Measurements from ENCODE around the gene ABTB2.

The ABTB2 gene

DNA sequence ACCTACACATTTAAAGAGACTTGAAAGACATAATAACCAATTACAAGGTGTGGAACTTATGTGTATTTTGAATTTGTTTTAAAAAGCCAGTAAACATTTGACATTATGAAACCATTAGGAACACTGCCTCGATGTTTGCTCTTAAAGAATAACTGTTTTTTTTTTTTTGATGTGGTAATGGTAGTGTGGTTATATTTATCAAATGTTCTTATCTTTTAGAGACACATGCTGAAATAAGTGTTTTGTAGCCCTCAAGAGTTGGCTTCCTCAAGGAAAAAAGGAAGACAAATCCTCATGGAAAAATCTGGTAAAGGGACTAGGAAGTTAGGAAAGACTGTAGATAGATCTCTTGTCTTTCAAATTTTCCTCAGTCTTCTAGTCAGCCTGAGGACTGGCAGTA, 2.2 kb upstream of the ABTB2 start:
- DNase-seq (ENCODE audit: low read depth): no peak

DNA sequence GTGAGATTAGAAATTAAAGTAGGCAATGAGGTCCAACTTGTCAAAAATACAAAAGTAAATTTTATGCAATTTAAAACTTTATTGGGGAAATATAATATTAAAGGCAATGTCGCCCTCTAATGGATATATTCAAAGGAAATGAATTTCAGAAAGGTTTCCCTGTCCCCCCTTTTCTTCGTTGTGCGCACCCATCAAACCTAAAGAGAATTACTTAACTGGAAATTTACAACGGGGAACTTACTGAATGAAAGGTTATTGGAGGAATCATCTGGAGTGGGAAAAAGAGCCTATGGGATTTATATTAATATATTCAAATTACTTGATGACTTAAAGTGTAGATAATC, 1.7 kb upstream of the ABTB2 start:
- DNase-seq (ENCODE audit: low read depth): no peak

DNA sequence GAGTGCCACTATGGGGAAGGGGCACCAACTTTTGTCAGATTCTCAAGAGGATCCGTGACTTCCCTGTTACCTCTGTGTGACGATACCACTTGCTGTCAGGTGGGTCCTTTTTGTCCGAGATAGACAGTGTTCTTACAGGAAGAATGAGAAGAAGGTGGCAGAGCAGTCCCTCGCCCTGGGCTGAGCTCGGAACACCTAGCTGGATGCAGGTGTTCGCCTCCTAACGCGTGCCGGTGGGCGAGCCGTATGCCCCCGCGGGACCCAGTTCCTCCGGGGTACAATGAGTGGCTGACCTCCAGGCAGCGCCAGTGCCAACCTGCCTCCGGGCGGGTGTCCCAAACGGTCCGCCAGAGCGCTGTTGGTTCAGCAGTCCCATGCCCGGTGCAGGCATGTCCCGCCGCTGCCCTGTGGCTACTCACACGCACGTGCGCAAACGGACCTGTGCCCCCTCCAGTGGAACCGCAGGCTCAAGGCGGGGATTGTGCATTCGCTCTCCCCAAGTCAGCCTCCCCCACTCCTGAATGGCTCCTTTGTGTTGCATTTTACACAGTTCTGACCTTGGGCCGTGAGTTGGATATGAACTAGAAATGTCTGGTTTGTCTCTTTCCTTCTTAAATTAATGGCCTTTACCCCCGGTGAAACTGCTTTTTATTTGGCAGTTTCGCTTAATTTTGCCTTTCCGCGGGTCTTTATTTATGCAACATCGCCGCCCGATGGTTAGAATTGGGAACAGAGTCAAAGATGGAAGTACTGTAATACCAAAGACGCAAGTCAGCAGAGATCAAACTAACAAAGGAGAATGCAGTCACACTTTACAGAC, 1.1 kb upstream of the ABTB2 start:
- DNase-seq (ENCODE audit: low read depth): no peak

DNA sequence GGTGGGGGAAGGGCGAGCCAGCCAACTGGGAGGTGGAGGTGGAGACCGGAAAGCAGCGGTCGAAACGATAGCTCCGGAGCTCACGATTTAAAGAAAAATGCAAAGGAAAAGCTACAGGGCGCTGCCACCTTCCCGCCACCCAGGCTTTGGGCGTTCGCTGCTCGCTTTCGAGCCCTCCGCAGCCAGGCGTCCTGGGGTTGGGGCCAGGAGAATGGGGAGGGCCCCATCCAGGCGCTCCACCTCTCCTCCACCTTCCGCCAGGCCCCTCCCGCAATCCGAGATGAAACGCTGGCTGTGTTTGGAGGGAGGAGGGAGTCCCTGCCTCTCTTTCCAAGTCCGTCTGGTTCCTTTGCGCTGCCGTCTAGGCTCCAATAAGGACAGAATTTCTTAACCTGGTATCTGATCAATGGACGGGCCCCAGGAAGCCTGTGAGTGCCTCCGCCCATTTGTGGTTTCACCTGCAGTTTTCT, 483 bp upstream of the ABTB2 start:
- no peak for DNase-seq (ENCODE audit: low read depth)

DNA sequence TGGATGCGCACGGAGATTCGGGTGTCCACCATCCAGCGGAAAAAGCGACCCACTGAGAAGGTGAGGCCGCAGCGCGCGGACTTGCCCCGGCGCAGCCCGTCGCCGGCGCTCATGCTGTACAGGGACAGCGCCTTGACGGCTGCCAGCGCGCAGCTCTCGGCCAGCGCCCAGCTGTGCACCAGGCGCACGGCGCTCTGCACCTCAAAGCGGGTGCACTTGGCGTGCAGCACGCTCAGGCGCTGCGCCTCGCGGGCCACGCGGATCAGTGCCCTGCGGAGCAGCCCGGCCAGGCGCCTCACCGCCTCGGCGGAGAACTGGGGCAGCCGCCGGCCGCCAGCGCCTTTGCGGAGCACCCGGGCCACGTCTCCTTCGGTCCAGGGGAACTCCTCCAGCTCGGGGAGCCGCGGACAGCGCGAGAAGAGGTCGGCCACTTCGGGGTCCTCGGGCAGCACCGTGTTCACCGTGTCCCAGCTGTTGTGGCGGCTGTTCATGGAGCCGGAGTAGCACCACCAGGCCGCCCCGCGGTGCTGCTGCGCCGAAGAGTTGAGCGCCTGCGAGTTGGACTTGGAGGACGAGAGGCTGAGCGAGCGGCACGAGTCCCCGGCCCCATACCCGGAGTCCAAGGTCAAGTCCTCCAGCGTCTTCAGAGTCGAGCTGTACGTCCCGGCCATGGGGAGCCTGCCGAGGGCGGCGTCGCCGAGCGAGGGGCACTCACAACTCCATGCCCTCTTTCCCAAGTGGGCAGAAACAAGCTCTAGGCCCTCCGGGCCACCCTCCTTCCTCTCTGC, 703 bp downstream of the ABTB2 start:
- DNase-seq (ENCODE audit: low read depth): no peak

DNA sequence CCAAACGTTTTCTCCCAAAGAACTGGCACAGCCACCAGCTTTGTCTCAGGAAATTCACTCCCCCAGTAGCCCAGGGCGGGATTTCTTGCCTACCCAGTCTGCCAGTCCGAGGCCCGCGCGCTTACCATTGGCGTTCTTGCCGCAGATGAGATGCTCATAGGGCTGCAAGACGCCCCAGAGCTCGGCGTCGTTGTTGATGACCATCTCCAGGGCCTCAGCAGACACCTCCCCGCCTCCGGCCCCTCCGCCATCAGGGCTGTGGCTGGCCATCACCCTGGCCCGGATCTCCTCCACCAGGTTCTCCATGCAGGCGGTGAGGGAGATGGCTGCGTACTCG, 1.3 kb downstream of the ABTB2 start:
- DNase-seq (ENCODE audit: low read depth): no peak

DNA sequence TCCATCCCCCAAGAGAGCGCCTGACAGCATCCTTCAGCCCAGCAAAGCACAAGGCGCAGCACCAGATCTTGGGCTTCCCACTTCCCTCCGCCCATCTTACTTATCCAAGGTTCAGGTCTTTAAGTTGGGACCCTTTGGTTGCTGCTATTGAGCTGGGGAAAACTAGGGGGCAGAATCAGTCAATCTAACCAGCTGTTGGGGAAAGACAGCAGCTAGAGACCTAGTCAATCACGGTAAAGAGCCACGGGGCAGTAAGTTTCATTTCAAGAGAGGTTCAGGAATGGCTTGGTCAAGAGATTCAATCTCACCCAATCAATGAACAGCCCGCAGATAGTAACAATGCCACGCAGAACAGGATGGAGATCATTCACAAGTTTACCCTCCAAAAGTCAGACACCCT, 1.7 kb downstream of the ABTB2 start:
- DNase-seq (ENCODE audit: low read depth): no peak

DNA sequence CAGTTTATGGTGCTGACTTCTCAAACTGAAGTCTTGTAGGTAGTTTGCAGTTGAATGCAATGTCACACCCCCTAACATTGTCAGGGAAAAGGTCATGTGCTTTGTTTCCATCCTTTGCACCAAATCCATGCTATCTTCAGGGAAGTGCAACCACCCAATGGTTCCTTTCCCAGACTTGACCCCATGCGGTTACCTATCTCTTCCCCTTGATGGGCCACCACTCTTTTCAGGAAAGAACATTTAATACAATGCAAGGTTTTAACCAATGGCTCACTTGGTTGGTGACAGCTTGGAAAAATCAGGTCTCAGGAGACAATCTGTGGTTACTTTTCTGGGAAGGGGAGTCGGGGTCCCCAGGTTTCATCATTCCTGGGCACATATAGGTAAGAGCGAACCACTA, 2.1 kb downstream of the ABTB2 start:
- DNase-seq (ENCODE audit: low read depth): no peak

DNA sequence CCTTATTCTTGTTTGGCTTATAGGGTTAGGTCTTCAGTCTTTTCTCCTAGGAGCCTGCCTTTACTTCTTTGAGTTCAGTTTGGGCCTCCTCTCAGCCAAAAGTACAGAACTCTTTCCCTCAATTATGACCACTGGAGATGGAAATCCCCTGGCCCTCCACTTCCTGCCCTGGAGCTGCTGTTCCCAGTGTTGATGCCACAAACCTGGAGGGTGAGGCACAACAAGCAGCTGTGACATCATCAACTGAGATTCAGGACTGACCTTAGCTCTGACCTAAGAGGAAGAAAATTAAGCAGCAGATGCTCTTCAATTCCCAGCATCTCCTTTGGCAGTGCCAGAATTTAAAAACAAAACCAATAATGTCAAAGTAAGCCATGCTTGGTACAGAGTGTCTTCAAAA, 3.0 kb downstream of the ABTB2 start:
- no peak for DNase-seq (ENCODE audit: low read depth)

DNA sequence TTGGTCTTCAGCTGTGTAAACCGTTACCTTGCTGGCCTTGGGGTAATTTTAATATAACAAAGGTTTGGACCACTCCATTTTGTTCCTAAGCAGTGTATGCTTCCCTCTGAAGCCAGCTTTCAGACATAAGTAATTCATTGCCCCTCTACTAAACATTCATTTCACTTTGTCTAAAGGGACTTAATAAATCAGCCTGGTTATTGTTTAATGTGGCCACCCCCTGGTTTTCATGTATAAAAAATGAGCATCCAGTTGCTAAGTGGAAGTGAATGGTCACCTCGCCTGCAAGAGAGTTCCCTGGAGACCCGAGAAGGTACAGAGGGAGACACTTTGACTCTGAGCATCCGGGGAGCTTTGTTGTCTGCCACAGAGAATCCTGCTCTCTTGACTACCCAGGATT, 3.9 kb downstream of the ABTB2 start:
- DNase-seq (ENCODE audit: low read depth): no peak

DNA sequence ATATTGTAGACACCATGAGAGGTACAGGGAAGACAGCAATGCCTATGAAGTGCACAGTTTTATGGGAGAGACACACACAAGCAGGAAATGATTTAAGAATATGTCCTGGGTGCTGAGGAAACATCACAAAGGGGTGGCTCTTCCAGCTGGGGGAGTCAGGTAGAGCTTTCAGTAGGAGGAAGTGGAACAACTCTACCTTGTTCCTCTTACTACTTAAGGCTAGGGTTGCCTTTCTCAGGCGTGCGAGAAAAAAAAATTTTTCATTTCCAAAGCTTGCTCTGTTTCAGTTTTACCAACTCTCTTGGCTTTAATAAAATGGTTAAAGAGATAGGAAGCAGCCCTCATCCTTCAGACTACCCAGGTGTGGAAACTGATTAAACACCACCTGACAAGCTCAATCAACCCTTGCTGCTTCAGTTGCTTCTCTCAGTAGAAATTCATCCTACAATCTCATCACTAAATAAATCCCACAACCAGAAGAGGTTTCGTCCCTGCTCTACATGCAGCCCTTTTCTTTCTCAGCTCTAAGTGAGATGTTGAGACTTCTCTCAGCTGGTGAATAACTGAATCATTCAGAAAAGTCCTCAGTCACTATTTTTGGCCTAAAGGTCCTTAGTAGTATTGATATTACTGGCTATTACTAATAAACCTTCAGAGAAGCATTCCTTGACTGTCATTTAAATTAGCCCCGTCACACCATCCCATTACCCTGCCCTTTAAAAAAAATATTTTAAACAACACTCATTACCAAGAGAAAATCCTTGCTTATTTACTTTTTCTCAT, 5.9 kb downstream of the ABTB2 start:
- no peak for DNase-seq (ENCODE audit: low read depth)

DNA sequence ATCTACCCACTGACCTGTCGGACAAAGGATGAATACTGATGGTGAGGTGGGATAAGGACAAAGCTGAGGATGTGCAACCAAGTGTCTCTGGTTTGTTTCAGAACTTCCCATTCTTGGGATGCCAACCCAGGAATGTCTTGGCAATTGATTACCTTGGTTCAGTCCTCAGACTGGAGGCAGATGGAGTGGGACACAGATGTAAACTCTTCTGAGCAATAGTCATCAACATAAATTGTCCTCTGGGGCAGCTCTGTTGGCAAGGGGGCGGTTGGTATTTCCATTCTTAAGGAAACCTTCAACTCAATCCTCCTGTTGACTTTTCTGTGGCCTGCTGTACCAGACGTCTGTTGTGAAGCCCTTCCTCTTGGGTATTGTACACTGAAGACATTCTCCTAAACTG, 6.8 kb downstream of the ABTB2 start:
- no peak for DNase-seq (ENCODE audit: low read depth)

DNA sequence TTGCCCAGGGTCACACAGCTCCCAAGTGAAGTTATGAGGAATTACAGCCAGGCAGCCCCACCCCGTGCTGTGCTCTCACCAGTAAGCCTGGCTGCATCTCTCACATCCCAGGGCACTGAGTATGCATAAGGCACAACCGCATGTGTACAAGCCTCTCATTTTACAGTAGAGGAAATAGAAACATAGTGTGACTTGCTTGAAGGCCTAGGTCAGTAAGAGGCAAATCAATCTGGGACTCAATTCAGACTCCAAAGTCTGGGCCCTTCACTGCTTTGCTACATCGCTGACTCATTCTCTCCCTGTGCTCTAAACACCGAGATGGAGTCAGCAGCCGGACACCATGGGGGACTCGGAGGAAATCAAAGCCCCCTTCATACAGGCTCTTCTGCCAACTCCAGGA, 7.9 kb downstream of the ABTB2 start:
- no peak for DNase-seq (ENCODE audit: low read depth)

DNA sequence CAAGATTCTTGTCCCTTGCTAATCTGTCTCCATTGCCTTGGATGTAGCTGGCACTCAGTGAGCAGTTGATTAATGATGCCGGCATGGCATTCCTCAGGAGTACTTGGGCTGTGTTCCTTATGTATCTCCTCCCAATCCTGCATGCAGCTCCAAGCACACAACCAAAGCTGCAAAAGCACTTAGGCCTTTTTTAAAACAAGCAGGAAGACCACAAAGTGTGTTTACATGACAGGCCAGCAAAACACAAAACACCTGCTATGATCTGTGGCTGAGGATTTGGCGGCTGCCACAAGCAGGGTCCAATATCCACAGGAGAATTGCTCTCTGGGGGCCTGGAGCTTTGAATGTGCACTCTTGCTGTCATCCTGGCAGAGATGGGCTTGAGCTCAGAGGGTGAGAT, 8.9 kb downstream of the ABTB2 start:
- no peak for DNase-seq (ENCODE audit: low read depth)

DNA sequence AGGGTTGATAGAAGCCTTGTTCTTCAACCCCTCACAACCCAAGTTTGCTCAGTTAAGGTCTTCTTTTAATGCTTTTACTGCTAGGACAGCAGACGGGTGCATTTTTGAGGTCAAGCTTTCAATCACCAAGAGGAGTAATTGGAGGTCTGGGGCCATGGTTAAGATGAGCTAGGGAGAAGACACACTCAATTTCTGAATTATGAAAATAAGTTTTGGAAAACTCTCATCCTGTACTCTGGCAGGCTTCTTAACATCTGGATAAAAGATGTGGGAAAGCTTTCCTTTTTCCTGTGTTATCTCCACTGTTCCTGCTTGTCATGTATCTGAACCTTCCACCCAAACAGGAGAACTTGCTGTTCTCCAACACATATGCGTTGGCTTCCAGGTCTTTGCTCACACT, 9.7 kb downstream of the ABTB2 start:
- no peak for DNase-seq (ENCODE audit: low read depth)

DNA sequence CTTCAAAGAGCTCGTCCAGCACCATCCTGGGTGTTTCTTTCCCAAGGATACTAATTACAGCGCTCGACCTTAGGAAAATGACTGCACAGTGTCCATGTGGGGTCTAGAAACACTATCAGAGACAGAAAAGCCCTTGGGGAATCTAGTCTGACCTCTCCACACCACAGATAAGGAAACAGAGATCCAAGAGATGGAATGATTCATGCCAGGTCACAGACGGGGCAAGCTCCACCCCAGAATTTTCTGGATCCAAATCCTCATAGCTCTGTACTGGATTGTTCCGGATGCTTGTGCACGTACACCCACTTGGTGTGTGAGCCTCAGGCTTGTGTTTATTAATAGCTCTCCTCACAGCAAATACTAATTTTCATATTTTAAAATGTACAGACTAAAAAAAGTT, 11.3 kb downstream of the ABTB2 start:
- DNase-seq (ENCODE audit: low read depth): no peak

DNA sequence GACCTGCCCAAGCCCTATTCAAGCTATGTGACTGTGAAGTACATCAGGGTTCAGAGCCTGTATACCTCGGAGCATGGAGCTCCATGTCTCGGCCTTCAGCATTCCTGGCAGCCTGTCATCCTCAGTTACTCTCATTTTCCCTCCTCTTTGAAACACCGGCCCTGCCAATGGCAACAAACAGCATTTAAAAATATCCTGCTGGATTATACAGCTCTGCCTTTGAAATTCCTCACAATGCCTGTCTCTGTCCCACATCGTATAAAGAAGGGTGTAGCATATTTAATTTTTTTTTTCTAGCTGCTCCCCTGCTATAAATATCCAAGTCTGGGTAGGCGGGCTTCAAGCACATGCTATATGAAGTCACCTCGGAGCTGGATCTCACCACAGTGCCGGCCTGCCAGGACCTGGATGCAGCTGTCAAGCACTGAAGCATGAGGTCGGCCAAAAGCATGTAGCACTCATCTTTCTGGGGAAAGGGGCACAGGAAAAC, 11.8 kb downstream of the ABTB2 start:
- no peak for DNase-seq (ENCODE audit: low read depth)

DNA sequence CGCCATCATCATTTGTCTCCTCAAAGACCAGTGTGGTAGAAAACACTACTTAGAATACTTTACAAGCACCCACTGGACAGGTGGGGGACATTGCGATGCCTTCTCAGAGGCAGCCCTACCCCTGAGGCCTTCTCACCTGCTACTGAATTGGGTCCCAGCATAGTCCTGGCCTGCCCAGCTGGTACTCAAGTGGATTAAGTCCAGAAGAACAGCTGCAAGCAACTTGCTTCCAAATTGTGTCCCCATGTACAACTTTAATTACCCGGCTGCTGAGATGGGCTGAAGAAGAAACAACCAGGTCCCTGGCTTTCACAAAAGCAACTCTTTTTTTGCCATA, 12.3 kb downstream of the ABTB2 start:
- no peak for DNase-seq (ENCODE audit: low read depth)

DNA sequence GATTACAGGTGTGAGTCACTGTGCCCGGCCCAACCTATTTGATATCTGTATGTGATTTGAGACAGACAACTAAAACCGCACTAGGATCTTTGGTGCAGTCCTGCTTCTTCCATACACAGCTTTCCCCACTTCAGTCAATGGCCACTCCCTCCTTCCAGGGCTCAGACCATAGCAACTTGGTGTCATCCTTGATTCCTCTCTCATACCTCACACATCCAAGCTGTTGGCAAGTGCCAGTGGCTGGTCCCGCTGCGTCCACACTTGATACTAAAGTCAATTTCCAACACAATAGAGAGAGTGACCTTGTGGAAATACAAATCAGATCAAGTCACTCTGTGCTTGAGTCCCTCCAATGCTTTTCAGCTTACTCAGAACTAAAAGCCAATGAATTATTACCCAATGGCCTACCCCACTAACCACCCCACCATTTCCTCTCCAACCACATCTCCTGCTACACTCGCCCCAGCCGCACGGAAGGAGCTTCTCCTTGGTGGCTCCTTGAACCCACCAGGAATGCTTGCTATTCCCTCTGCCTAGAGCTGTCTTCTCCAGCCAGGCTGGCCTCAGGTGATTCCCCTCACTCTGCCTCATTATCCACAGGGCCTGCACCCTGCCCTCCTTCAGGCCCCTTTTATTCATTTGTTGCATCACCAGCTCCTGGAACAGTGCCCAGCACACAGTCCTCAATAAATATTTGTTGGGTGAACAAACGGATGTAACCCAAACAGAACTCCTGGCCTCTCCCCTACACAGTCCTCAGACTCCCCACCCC, 12.9 kb downstream of the ABTB2 start:
- no peak for DNase-seq (ENCODE audit: low read depth)

DNA sequence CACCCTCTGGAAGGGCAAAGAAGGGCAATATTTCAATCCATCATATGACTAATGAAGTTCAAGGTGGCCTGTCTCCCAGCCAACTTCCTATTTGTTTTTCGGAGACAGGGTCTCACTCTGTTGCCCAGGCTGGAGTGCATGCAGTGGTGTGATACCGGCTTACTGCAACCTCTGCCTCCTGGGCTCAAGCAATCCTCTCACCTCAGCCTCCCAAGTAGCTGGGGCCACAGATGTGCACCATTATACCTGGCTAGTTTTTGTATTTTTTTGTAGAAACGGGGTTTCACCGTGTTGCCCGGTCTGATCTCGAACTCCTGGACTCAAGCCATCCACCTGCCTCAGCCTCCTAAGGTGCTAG, 13.4 kb downstream of the ABTB2 start:
- DNase-seq (ENCODE audit: low read depth): no peak

DNA sequence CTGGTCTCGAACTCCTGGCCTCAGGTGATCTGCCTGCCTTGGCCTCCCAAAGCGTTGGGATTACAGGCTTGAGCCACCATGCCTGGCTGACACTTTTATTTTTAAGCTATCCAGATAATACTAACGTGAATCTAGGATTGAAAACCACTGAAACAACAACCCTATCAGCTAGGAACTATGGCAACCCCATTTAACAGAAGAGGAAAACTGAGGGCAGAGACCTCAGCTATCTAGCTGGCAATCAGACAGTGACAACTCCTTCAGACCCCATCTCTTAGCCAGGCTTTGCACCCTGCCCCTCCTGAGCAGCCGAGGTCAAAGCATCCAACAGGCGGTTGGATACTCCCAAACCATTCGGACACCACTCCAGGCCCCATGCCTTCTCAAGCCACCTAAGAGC, 14.1 kb downstream of the ABTB2 start:
- no peak for DNase-seq (ENCODE audit: low read depth)

DNA sequence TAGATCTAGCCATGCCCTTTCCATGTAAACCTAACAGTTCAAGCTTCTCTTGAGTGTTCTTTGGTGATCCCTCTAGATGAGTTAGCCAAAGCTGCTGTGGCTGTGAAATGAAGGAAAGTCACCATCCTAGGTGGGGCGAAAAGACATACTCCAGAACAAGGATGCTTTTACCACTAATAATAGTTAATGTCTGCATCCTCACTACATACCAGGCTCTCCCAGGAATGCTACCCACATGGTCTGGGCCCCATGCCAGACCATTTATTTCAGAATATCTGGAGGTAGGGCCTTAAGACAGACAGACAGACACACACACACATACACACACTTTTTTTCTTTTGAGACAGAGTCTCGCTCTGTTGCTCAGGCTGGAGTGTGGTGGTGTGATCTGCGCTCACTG, 14.7 kb downstream of the ABTB2 start:
- no peak for DNase-seq (ENCODE audit: low read depth)

Measured in stimulated activated CD8-positive, alpha-beta memory T cell treated with anti-CD3 and anti-CD28 coated beads, Interleukin-4, amount 100 ng/mL, for 24 hours (primary cell).